Neural progenitor cell (in vitro differentiated cells): ENCODE measurements around the gene NOBOX.

Experiments used
- CTCF ChIP-seq: fragments of 200-600 bp; sonication (generic); IDR thresholded peaks from 2 replicates; pipeline ENCODE4 v1.5.1; 2017; ENCODE audit warnings: antibody characterized with exemption, mild to moderate bottlenecking
- EZH2 ChIP-seq: fragments of 200-600 bp; sonication (generic); IDR thresholded peaks from 2 replicates; pipeline ENCODE4 v1.6.1; 2017; ENCODE audit warnings: antibody characterized with exemption, mild to moderate bottlenecking, moderate library complexity
- EZH2phosphoT487 ChIP-seq: fragments of 200-600 bp; sonication (generic); IDR thresholded peaks from 2 replicates; pipeline ENCODE4 v1.6.1; 2017; ENCODE audit warnings: antibody characterized with exemption

- TF ChIP-seq CTCF (no peak), EZH2 (no peak), EZH2phosphoT487 (no peak)
Observed at GRCh38 chr7:144391014-144391413, 12.5 kb downstream of the NOBOX start.
